CD4-positive, alpha-beta T cell treated with Interleukin-2 at 100 ng/mL for 4 hours (primary cell): ENCODE data around the gene KCNQ1.
"Not testable (repeated sequence)": the region's sequence is repeated elsewhere in the genome, so short reads cannot be mapped to it uniquely, and the experiment has no call there.

ENCODE experiments used
- DNase-seq: peaks from one replicate; pipeline ENCODE4 v3.0.0-alpha.2; 2020; ENCODE audit warnings: low spot score

Gene KCNQ1

DNA sequence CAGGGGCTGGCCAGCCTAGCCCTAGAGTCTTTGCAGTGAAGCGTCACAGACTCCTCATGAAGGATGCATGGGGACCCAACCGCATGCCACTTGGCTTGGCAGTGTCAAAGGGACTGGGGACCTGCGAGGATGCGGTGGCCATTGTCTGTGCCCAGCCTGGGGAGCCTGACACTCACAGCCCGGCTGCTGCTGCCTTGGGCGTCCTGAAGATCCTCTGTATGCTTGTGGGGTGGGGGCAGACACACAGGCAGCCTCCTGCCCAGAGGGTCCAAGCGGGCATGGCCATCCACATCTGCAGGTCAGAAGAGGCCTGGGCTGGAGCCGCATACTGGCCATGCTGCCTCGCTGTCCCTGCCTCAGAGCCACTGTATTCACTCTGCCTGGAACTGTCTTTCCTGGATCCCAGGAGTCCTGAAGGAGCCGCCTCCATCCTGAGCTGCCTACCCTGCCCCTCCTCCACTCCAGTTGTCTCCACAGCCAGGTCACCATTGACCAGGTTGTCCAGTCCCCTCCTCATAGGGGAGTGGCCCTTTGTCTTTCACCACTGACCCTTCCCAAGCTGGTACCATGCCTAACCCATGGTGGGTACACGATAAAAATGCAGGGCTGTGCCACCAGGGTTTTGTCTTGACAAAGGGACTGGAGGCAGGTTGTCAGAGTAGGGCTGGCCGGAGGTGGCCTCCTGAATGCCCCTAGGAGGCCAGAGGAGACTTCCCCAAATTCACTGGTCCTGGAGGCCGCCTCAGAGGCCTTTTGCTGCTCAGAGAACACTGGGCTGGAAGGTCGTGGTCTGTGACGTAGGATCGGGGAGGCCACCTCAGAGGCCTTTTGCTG, 148.0 kb downstream of the KCNQ1 start:
- DNase-seq, result no peak

DNA sequence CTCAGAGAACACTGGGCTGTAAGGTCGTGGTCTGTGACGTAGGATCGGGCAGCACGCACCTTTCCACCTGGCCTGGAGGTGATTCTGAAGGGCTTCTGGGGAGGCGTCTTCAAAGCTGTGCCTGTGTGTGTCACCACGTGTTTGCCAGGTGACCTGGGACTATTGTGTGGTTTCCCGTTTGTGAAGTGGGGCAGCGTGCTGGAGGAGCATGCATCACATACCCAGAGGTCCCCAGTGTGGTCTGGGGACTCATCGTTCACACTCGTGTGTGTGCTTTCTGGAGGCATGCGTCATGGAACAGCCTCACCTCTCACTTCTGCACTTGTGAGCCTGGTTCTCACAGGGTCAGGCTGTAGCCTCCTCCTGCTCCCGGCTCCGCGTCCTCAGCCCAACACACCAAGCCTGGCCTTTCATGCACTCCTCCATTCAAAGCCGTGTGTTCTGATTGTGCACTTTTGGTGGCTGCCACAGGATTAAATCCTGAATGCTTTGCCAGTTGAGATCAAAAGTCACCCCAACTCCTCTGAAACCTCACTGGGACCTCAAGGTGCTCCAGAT, 148.7 kb downstream of the KCNQ1 start:
- DNase-seq, result no peak

DNA sequence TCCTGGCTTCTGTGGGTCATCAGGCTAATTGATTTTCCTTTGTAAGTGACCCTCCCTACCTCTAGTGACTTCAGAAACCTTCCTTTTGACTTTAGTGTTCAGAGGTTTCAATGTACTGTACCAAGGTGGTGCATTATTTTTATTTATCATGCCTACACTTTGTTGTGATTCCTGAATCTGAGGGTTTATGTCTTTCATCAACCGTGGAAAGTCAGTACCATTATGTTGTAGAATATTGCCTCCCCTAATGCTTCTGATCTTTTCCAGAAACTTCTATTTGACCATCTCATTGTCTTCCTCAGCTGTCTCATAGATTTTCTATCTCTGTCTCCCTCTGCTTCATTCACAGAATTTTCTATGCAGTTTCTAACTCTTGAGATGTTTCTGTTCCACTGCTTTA, 149.5 kb downstream of the KCNQ1 start:
- no peak for DNase-seq

DNA sequence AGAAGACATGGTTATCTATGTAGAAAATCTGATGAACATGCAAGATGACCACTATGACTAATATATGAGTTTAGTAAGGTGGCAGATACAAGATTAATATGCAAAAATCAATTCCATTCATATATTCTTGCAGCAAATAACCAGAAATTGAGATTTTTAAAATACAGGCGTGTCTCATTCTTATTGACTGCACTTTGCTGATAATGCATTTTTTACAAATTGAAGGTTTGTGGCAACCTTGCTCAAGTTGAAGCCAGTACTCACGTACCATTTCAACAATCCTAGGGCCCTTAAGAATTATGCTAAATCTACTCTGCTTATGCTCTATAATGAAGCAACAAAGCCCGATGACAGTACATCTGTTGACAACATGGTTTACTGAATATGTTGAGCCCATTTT, 150.4 kb downstream of the KCNQ1 start:
- no peak for DNase-seq

DNA sequence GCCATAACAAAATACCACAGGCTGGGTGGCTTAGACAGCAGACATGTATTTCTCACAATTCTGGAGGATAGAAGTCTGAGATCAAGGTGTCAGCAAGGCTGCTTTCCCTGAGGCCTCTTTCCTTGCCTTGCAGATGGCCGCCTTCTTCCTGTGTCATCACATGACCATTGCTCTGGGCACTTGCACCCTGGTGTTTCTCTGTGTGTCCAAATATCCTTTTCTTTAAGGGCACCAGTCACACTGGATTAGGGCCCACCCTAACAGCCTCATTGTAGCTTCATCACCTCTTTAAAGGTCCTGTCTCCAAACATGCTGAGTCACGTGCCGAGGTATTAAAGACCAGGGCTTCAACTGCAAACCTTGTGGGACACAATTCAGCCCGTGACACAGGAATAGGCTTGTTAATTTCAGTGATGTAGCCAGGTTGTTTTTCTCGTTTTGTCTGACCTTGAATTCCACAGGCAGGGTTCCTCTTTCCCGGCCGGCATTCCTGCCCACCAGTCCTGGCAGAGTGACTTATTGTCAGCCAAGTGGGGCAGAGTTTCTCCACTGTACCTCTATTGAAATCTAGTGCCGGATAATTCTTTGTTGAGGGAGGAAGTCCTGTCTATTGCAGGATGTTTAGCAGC, 154.9 kb downstream of the KCNQ1 start:
- no peak for DNase-seq

DNA sequence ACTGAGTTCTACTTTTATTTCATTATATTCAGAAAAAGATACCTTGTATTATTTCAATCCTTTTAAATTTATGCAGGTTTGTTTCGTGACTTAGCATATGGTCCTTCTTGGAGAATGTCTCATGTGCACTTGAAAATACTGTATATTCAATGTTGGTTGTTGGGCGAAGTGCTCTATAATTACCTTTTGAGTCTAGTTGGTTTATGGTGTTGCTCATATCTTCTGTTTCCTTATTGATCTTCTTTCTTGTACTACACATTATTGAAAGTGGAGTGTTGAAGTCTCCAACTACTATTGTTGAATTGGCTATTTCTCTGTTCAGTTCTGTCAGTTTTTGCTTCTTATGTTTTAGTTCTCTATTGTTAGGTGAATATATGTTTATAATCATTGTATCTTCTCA, 164.5 kb downstream of the KCNQ1 start:
- no peak for DNase-seq

DNA sequence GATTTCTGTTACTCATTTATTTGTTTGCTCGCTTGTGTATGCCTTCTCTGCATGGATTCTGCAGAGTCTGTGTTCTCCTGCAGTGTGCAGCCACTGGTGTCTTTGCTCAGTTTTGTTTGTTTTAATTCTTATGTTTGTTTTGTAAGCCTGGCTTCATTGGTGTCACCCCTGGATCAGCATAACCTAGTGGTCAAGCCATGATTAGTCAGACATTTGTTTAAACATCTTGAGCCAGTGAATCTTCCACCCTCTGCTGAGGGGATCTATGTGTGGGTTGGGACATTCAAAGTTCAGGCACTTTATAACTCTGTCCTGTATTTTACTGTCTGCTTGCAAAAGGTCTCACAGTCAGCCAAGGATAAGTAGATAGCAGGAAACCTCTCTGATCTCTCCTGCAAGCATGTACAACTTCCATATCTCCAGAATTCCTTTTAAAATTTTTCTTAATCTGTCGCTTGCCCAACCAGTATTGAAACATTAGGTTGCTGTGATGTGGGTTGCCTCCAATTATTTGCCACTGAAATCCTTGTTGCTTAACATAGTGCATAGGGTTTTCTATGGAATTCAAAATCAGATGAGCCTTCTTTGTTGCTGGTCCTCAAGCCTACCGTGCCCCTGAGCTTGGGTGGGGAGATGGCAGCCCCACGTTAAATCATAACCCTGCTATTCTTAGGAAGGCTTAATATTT, 168.2 kb downstream of the KCNQ1 start:
- DNase-seq, result no peak

DNA sequence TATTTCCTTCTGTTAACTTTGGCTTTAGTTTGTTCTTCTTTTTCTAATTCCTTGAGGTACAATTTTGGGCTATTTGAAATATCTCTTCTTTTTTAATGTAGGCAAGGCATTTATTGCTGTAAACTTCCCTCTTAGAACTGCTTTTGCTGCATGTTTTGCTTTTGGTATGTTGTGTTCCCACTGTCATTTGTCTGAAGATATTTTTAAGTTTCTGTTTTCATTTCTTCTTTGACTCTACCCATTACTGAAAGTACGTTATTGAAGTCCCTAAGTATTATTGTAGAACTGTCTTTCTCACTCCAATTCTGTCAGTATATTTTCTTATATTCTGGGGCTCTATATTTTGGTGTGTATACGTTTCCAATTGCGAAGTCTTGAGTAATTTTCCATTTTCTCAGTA, 177.1 kb downstream of the KCNQ1 start:
- DNase-seq, result no peak

DNA sequence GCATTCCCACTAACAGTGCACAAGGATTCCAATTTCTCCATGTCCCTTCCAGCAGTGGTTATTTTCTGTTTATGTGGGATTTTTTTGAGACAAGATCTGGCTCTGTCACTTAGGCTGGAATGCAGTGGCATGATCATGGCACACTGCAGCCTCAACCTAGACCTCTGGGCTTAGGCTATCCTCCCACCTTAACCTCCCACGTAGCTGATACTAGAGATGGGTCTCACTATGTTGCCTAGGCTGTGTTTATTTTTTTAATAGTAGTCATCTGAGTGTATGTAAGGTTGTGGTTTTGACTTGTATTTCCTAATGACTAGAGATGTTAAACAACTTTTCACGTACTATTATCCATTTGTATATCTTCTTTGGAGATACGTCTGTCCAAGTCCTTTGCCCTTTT, 180.4 kb downstream of the KCNQ1 start:
- no peak for DNase-seq

DNA sequence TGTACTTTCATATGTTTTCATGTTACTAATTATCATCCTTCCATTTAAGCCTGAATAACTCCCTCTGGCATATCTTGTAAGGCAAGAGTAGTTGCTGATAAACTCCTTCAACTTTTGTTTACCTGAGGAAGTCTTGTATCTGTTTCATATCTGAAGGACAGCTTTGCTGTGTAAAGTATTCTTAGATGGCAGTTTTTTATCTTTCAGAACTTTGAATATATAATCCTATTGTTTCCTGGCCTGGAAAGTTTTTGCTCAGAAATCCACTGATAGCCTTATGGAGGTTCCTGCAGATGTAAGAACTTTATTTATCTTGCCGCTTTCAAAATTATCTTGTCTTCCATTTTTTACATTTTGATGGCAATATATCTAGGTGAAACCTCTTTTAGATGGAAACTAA, 185.9 kb downstream of the KCNQ1 start:
- no peak for DNase-seq

DNA sequence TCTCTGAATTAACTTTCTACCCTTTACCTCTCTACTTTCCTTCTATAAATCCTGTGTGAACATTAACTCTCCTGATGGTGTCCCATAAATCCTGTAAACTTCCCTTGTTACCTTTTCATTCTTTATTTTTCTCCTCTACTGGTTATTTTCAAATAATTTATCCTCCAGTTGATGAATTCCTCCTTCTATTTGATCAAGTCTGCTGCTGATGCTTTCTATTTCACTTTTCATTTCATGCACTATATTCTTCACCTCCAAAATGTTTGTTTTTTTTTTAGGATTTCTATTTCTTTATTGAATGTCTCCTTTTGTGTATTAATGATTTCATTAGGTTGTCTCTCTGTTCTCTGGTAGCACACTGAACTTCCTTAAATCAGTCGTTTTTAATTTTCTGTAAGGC, 186.4 kb downstream of the KCNQ1 start:
- no peak for DNase-seq

DNA sequence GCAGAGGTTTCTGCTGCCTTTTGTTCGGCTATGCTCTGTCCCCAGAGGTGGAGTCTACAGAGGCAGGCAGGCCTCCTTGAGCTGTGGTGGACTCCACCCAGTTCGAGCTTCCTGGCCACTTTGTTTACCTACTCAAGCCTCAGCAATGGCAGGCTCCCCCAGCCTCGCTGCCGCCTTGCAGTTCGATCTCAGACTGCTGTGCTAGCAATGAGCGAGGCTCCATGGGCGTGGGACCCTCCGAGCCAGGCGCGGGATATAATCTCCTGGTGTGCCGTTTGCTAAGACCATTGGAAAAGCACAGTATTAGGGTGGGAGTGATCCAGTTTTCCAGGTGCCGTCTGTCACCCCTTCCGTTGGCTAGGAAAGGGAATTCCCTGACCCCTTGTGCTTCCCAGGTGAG, 195.0 kb downstream of the KCNQ1 start:
- DNase-seq, result not testable (repeated sequence)

DNA sequence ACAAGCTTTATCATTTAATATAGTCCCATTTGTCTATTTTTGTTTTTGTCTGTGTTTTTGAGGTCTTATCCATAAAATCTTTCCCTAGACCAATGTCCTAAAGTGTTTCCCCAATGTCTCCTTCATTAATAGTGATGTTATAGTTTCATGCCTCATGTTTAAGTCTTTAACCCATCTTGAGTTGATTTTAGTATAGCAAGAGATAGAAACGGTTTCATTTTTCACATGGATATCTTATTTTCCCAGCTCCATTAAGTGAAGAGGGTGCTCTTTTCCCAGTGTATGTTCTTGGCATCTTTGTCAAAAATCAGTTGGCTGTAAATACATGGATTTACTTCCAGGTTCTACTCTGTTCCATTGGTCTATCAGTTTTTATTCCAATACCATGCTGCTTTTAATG, 196.8 kb downstream of the KCNQ1 start:
- no peak for DNase-seq

DNA sequence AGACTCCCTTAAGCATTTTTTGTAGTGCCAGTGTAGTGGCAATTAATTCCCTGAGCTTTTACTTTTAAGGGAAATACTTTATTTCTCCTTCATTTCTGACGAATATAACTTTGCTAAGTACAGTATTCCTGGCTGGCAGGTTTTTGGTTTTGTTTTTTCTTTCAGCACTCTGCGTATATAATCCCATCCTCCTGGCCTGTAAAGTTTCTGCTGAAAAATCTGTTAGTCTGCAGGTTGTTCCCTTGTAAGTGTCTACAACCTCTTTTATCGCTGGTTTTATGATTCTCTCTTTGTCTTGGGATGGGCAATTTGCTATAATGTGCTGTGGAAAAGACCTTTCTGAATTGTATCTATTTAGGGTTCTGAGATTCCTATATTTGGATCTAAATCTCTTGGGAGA, 198.9 kb downstream of the KCNQ1 start:
- DNase-seq, result no peak

DNA sequence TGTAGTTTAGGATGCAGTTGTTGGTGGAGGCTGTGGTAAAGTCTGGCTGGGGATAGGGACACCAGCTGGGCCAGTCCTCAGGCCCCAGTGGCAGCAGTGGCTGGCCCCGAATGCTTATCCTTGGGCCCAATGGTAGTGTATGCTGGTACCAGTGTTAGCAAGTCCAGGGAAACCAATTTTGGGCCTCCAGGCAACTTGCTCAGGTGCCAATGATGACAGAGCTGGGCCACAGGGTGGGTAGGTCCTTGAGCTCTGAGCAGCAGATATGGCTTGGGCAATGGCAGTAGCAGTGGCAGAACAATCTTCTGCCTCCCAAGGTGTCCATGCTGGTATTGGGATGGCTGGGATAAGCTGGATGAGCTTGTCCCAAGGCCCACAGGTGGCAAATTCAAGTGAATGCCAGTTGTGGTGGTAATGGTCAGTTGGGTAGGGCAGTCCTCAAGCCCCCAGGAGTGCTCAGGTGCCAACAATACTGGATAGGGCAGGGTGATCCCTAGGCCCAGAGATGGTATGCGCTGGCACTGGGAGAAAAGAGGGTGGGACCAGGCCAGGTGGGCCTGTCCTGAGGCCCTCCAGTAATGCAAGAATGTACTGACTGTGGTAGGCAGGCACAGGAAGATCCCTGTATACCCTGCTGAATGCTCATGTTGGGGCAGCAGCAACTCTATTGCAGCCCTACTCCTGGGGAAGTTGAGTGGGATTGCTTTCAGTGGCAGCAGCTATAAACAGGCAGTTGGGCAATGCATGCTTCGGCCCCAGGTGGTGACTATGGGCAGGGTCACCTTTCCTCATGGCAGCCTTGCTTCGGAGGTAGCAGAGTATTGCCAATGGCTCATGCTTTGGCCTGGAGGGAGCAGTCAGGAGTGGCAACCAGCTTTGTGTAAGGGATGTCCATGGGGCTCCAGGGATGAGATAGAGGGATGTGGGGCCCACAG, 200.3 kb downstream of the KCNQ1 start:
- DNase-seq, result no peak

DNA sequence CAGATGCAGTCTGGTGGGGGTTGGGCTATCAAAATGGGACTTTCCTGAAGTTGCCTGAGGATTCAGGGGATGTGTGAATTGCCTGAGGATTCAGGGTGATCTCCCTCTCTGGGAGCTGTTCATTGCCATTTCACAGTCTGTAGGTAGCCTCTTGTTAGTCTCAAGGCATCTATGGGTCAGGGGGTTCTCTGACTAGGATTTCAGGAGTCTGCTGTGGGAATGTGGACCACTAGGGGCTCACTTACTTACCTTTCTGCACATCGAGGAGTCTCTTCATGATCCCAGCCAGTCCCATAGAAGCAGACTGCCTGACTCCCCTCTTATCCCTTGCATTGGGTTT, 200.9 kb downstream of the KCNQ1 start:
- no peak for DNase-seq

DNA sequence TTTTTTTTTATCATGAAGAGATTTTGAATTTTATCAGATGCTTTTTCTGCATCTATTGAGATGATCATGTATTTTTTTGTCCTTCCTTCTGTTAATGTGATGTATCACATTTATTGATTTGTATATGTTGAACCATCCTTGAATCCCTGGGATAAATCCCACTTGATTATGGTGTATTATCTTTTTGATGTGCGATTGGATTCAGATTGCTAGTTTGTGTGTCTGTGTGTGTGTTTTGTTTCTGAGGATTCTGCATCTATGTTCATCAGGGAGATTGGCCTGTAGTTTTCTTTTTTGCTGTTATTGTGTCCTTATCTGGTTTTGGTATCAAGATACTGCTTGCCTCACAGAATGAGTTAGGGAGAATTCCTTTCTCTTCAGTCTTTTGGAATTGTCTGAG, 202.4 kb downstream of the KCNQ1 start:
- DNase-seq, result no peak

DNA sequence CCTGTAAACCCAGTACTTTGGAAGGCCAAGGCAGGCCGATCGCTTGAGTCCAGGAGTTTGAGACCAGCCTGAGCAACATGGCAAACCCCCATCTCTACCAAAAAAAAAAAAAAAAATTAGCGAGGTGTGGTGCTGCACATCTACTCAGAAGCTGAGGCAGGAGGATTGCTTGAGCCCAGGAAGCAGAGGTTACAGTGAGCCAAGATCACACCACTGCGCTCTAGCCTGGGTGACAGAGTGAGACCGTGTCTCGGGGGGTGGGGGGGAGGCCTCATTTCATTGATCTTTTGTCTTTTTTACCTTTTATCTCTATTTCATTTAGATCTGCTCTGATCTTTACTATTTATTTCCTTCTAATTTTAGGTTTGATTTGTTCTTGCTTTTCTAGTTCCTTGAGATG, 203.1 kb downstream of the KCNQ1 start:
- DNase-seq, result no peak

DNA sequence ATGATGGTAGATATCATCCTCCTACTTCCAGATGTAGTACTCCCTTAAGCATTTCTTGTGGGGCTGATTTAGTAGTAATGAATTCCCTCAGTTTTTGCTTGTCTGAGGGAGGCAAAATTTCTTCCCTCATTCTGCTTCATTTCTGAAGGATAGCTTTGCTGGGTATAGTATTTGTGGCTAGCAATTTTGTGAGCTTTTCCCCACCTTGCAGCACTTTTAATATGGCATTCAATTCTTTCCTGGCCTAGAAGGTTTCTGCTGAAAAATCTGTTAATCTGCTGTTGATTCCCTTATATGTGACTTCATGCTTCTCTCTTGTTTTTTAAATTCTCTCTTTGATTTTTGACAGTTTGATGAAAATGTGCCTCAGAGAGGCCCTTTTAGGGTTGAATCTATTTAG, 204.6 kb downstream of the KCNQ1 start:
- DNase-seq, result no peak

DNA sequence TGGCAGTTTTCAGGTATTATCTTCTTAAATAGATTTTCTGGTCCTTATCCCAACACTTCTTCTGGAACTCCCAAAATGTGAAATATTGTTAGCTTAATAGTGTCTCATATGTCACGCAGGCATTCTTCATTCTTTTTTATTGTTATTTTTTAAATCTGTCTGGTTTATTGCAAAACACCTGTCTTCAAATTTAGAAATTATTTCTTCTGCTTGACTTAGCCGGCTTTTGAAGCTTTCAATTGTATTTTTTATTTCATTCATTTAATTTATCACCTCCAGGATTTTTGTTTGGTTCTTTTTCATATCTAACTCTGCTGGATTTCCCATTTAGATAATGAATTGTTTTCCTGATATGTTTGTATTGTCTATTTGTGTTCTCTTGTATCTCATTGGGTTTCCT, 205.0 kb downstream of the KCNQ1 start:
- no peak for DNase-seq

DNA sequence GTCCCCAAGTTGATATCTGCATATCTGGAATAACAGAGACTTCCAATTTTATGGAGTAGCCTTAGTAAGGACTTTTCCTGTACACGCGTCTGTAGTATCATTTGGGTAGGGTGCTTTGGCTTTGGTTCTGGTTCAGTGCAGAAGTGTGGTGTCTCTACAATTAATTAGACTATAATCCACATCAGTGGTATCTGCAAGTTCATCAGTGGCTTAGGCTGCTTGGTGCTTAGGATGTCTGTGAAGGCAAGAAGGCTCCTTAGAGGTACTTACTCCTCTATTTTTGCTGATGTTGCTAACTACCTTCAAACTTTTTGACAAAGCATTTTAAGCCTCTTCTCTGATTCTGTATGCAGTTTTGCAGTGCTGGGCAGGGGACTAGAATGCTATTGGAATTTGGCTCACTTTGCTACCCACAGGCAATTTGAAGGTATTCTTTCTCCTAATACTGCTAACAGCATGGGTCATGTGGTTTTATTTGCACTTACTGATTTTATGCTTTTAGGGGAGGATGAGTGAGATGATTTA, 205.6 kb downstream of the KCNQ1 start:
- DNase-seq, result no peak
